Neuron (in vitro differentiated cells): Measurements from ENCODE around the gene KRTAP4-2.
"Not testable (repeated sequence)": the region's sequence is repeated elsewhere in the genome, so short reads cannot be mapped to it uniquely, and the experiment has no call there.

Experiments
- H2AFZ ChIP-seq: one replicate; pipeline ENCODE4 v1.6.1; 2013; ENCODE audit warnings: low read depth, mild to moderate bottlenecking, inconsistent platforms, low read length, moderate library complexity
- H3K27me3 ChIP-seq: one replicate; pipeline ENCODE4 v1.6.1; 2013; ENCODE audit warnings: low read length; ENCODE audit not compliant: insufficient read depth
- H3K36me3 ChIP-seq: one replicate; pipeline ENCODE4 v1.6.1; 2013; ENCODE audit warnings: low read length; ENCODE audit not compliant: insufficient read depth
- H3K4me1 ChIP-seq: one replicate; pipeline ENCODE4 v1.6.1; 2013; ENCODE audit warnings: low read length; ENCODE audit not compliant: insufficient read depth
- H3K4me3 ChIP-seq: 2 replicates; pipeline ENCODE4 v1.5.1; 2013; ENCODE audit warnings: mild to moderate bottlenecking, low read length, moderate library complexity
- H3K9me3 ChIP-seq: one replicate; pipeline ENCODE4 v1.6.1; 2013; ENCODE audit warnings: low read length

KRTAP4-2 gene

GRCh38 chr17:41177727-41178271 lies at the start of gene KRTAP4-2:
KRTAP4-2 (minus strand) TSS chr17:41178221; CDS start chr17:41178164, 57 bp downstream.
- H3K4me1 ChIP-seq: no peaks in the 10 kb centered on the region

GRCh38 chr17:41226598-41227095 lies 48.6 kb upstream of the KRTAP4-2 start, which contains the start of gene KRTAP9-2:
KRTAP9-2 (plus strand) TSS chr17:41226648; CDS start chr17:41226655, 7 bp downstream.
- not testable (repeated sequence) for H3K4me3 ChIP-seq, H3K36me3 ChIP-seq, H3K4me1 ChIP-seq, H3K9me3 ChIP-seq, H3K27me3 ChIP-seq, H2AFZ ChIP-seq

More at GRCh38 chr17:41177727-41178271, at the start of gene KRTAP4-2:
- Histone ChIP-seq H3K4me3 (no peak within 1 kb of the TSS), H3K9me3 (no peaks in the 10 kb centered on the region), H3K27me3 (peaks cover 5% of the 10 kb centered on the region), H3K36me3 (no peaks in the 10 kb centered on the region), H2AFZ (no peak within 1 kb of the TSS)

GRCh38 chr17:41226051-41226450 lies 48.0 kb upstream of the KRTAP4-2 start:
- Histone ChIP-seq H3K4me1 (no peaks in the 10 kb centered on the region), H2AFZ (no peak overlapping the region), H3K27me3 (no peaks in the 10 kb centered on the region), H3K36me3 (no peaks in the 10 kb centered on the region), H3K4me3 (no peak overlapping the region), H3K9me3 (no peaks in the 10 kb centered on the region)

- Histone ChIP-seq H3K27me3 (no peaks in the 10 kb centered on the region), H2AFZ (no peak overlapping the region), H3K4me3 (no peak overlapping the region), H3K4me1 (no peaks in the 10 kb centered on the region), H3K9me3 (no peaks in the 10 kb centered on the region), H3K36me3 (no peaks in the 10 kb centered on the region)
These were observed 45.8 kb upstream of the KRTAP4-2 start for GRCh38 chr17:41223821-41224220.

GRCh38 chr17:41215681-41216080 lies 37.7 kb upstream of the KRTAP4-2 start:
- H3K36me3 ChIP-seq: no peaks in the 10 kb centered on the region
- no peak overlapping the region for H2AFZ ChIP-seq
- H3K4me3 ChIP-seq: no peak overlapping the region
- H3K4me1 ChIP-seq: no peaks in the 10 kb centered on the region
- H3K9me3 ChIP-seq: no peaks in the 10 kb centered on the region
- H3K27me3 ChIP-seq: no peaks in the 10 kb centered on the region

- H3K27me3 ChIP-seq: no peaks in the 10 kb centered on the region
- no peaks in the 10 kb centered on the region for H3K36me3 ChIP-seq
- no peak overlapping the region for H2AFZ ChIP-seq
- no peaks in the 10 kb centered on the region for H3K4me1 ChIP-seq
- H3K9me3 ChIP-seq: no peaks in the 10 kb centered on the region
- no peak overlapping the region for H3K4me3 ChIP-seq
These were observed 34.6 kb upstream of the KRTAP4-2 start for GRCh38 chr17:41212524-41213169.

- Histone ChIP-seq H3K9me3 (no peaks in the 10 kb centered on the region), H3K36me3 (no peaks in the 10 kb centered on the region), H3K4me3 (no peak overlapping the region), H2AFZ (no peak overlapping the region), H3K27me3 (no peaks in the 10 kb centered on the region), H3K4me1 (no peaks in the 10 kb centered on the region)
These were observed 33.9 kb upstream of the KRTAP4-2 start for GRCh38 chr17:41211845-41212466.

- Histone ChIP-seq H3K4me3 (no peak overlapping the region), H3K36me3 (no peaks in the 10 kb centered on the region), H3K4me1 (no peaks in the 10 kb centered on the region), H3K27me3 (no peaks in the 10 kb centered on the region), H3K9me3 (no peaks in the 10 kb centered on the region), H2AFZ (no peak overlapping the region)
These were observed 21.5 kb upstream of the KRTAP4-2 start for GRCh38 chr17:41199421-41200078.

- H3K4me3 ChIP-seq: no peak overlapping the region
- H2AFZ ChIP-seq: no peak overlapping the region
- no peaks in the 10 kb centered on the region for H3K4me1 ChIP-seq
- H3K27me3 ChIP-seq: no peaks in the 10 kb centered on the region
- H3K9me3 ChIP-seq: no peaks in the 10 kb centered on the region
- no peaks in the 10 kb centered on the region for H3K36me3 ChIP-seq
These were observed 18.0 kb upstream of the KRTAP4-2 start for GRCh38 chr17:41196068-41196467.

GRCh38 chr17:41190328-41190727 lies 12.3 kb upstream of the KRTAP4-2 start:
- Histone ChIP-seq H2AFZ (no peak overlapping the region), H3K4me1 (no peaks in the 10 kb centered on the region), H3K9me3 (no peaks in the 10 kb centered on the region), H3K27me3 (no peaks in the 10 kb centered on the region), H3K36me3 (no peaks in the 10 kb centered on the region), H3K4me3 (no peak overlapping the region)

- H2AFZ ChIP-seq, H3K4me3 ChIP-seq, H3K4me1 ChIP-seq, H3K9me3 ChIP-seq, H3K27me3 ChIP-seq, H3K36me3 ChIP-seq: not testable (repeated sequence)
These were observed 11.9 kb upstream of the KRTAP4-2 start, which contains the start of gene KRTAP9-1 for GRCh38 chr17:41189837-41190318. KRTAP9-1 (plus strand) TSS chr17:41189887; CDS start chr17:41189887, 0 bp downstream.

- Histone ChIP-seq H3K27me3 (no peaks in the 10 kb centered on the region), H3K36me3 (no peaks in the 10 kb centered on the region), H2AFZ (no peak overlapping the region), H3K9me3 (no peaks in the 10 kb centered on the region), H3K4me3 (no peak overlapping the region), H3K4me1 (no peaks in the 10 kb centered on the region)
These were observed 8.9 kb upstream of the KRTAP4-2 start for GRCh38 chr17:41186872-41187271.

- H3K9me3 ChIP-seq: no peaks in the 10 kb centered on the region
These were observed 7.0 kb upstream of the KRTAP4-2 start for GRCh38 chr17:41185001-41185400.

More at GRCh38 chr17:41185001-41185400, 7.0 kb upstream of the KRTAP4-2 start:
- H3K27me3 ChIP-seq: no peaks in the 10 kb centered on the region
- no peaks in the 10 kb centered on the region for H3K4me1 ChIP-seq
- H2AFZ ChIP-seq: no peak overlapping the region
- no peaks in the 10 kb centered on the region for H3K36me3 ChIP-seq
- H3K4me3 ChIP-seq: no peak overlapping the region
